SH-SY5Y (cell line): ENCODE measurements around the gene CBY2.

Source experiments
- GATA2 ChIP-seq: IDR thresholded peaks from 2 replicates; pipeline ENCODE4 v1.6.1; 2011; ENCODE audit warnings: mild to moderate bottlenecking, low read depth, low read length
- GATA3 ChIP-seq: IDR thresholded peaks from 2 replicates; pipeline ENCODE4 v1.6.1; 2011; ENCODE audit warnings: low read depth, mild to moderate bottlenecking, low read length, moderate library complexity

DNA sequence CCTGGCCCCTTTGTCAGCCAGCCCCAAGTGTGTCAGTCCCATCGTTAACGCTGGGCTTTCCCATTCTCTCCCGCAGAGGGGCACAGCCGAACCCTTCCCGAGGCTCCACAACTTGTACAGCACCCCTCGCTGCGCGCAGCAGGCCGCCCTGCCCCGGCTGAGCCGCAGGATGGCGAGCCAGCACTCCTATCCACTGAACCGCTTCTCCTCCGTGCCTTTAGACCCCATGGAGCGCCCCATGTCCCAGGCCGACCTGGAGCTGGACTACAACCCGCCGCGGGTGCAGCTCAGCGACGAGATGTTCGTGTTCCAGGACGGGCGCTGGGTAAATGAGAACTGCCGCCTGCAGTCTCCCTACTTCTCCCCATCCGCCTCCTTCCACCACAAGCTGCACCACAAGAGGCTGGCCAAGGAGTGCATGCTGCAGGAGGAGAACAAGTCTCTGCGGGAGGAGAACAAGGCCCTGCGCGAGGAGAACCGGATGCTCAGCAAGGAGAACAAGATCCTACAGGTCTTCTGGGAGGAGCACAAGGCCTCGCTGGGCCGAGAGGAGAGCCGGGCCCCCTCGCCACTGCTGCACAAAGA is 11.1 kb downstream of the CBY2 start:
- TF ChIP-seq GATA3 (no peak), GATA2 (no peak)
